ENCODE results near the gene SLC6A11. TPM values are rescaled to one million over a fixed set of nuclear protein-coding genes. Genes with fewer than 3 reads are reported as not detected.

The SLC6A11 gene
- total RNA-seq, 4 donors from 2014 or later = not detected

- in situ Hi-C loops (cut with MboI; ENCODE audit: low sequenced_read_pairs in 4 of 4) = no loop called here
- ATAC-seq = no peak
- DNase-seq = no peak
- peaks cover 0 to 4% (median 0%) of the 10 kb centered on the region in 3 donors for H3K27me3 ChIP-seq
- no peak overlapping the region for H3K27ac ChIP-seq
- TF ChIP-seq CTCF (IDR thresholded peaks at IDR 0.05 in 4 of 5, conservative IDR thresholded peaks at IDR 0.05 in 1 of 5) (no peak), POLR2A (IDR thresholded peaks at IDR 0.05) (no peak)
- H3K4me3 ChIP-seq = no peak overlapping the region
- intact Hi-C loops (cut with DNase I; ENCODE audit: low total_unique reads) = no loop called here
- H3K9me3 ChIP-seq = no peaks in the 10 kb centered on the region
- no peaks in the 10 kb centered on the region for H3K4me1 ChIP-seq
- H3K36me3 ChIP-seq = no peaks in the 10 kb centered on the region
These were observed 57.4 kb downstream of the SLC6A11 start for GRCh38 chr3:10873415-10873814.

- in situ Hi-C loops (cut with MboI; ENCODE audit: low sequenced_read_pairs in 4 of 4) (no loop called here), intact Hi-C loops (cut with DNase I; ENCODE audit: low total_unique reads) (no loop called here)
- no peaks in the 10 kb centered on the region for H3K4me1 ChIP-seq
- H3K27ac ChIP-seq = no peak overlapping the region
- no peak for ATAC-seq
- no peak for TF ChIP-seq POLR2A (IDR thresholded peaks at IDR 0.05)
- no peak for TF ChIP-seq CTCF (IDR thresholded peaks at IDR 0.05 in 4 of 5, conservative IDR thresholded peaks at IDR 0.05 in 1 of 5)
- peaks cover 0 to 7% (median 0%) of the 10 kb centered on the region in 3 donors for H3K27me3 ChIP-seq
- H3K4me3 ChIP-seq = no peak overlapping the region
- DNase-seq = no peak
- no peaks in the 10 kb centered on the region for H3K36me3 ChIP-seq
- H3K9me3 ChIP-seq = no peaks in the 10 kb centered on the region
These were observed 59.9 kb downstream of the SLC6A11 start for GRCh38 chr3:10875914-10876313.

GRCh38 chr3:10876661-10877060 lies 60.6 kb downstream of the SLC6A11 start:
- in situ Hi-C loops (cut with MboI; ENCODE audit: low sequenced_read_pairs in 4 of 4) (no loop called here), intact Hi-C loops (cut with DNase I; ENCODE audit: low total_unique reads) (no loop called here)
- no peak overlapping the region for H3K4me3 ChIP-seq
- no peak overlapping the region for H3K27ac ChIP-seq
- H3K4me1 ChIP-seq = no peaks in the 10 kb centered on the region
- peaks cover 0 to 10% (median 0%) of the 10 kb centered on the region in 3 donors for H3K27me3 ChIP-seq
- TF ChIP-seq CTCF (IDR thresholded peaks at IDR 0.05 in 4 of 5, conservative IDR thresholded peaks at IDR 0.05 in 1 of 5) (no peak), POLR2A (IDR thresholded peaks at IDR 0.05) (no peak)
- no peak for DNase-seq
- no peak for ATAC-seq
- H3K9me3 ChIP-seq = no peaks in the 10 kb centered on the region
- no peaks in the 10 kb centered on the region for H3K36me3 ChIP-seq

- Histone ChIP-seq H3K9me3 (no peaks in the 10 kb centered on the region), H3K27me3 (peaks cover 0 to 6% (median 0%) of the 10 kb centered on the region in 3 donors), H3K27ac (no peak overlapping the region), H3K4me3 (no peak overlapping the region), H3K4me1 (no peaks in the 10 kb centered on the region), H3K36me3 (no peaks in the 10 kb centered on the region)
- intact Hi-C loops (cut with DNase I; ENCODE audit: low total_unique reads) (no loop called here), in situ Hi-C loops (cut with MboI; ENCODE audit: low sequenced_read_pairs in 4 of 4) (no loop called here)
- no peak for DNase-seq
- TF ChIP-seq POLR2A (IDR thresholded peaks at IDR 0.05) = no peak
- no peak for ATAC-seq
These were observed 66.8 kb downstream of the SLC6A11 start for GRCh38 chr3:10882851-10883250.

DNA sequence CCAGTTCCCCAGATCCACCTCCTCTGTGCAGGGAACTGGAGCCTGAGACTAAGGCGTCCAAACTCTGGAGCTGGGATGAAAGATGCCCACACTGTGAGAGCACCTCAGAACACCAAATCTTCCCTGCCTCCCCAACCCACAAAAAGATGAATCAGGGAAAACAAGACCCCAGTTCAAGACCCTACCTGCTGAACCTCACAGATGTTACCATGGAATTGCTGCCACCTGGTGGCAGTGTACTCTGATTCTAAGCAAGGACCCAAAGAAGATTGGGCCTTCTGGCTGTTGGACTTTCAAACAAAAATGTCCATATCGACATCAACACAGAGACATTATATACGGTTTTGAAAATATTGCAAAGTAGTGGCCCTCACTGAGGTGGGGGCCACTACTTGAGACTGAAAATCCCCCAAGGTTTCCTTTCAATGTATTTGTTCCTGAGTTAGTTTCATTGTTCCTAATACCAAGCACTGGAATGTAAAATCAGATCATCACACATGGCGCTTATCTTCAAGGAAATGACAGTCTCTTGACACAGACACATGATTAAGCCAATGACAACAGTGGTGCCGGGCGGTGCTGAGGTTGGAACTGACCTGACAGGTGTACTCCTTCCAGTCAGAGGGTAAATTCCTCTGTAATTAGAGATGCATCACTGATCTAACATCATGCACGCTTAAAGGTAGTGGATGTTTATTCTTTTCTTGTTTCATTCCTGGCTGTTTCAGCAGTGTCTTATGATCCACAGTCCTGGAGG lies 67.6 kb downstream of the SLC6A11 start:
- TF ChIP-seq CTCF (IDR thresholded peaks at IDR 0.05 in 4 of 5, conservative IDR thresholded peaks at IDR 0.05 in 1 of 5) (no peak), POLR2A (IDR thresholded peaks at IDR 0.05) (no peak)
- intact Hi-C loops (cut with DNase I; ENCODE audit: low total_unique reads) = no loop called here
- in situ Hi-C loops (cut with MboI; ENCODE audit: low sequenced_read_pairs in 4 of 4) = no loop called here

More for the DNA sequence above, 67.6 kb downstream of the SLC6A11 start:
- no peak for ATAC-seq
- H3K4me3 ChIP-seq = no peak overlapping the region
- H3K27ac ChIP-seq = no peak overlapping the region
- no peaks in the 10 kb centered on the region for H3K36me3 ChIP-seq
- peaks cover 0 to 6% (median 0%) of the 10 kb centered on the region in 3 donors for H3K27me3 ChIP-seq
- H3K9me3 ChIP-seq = no peaks in the 10 kb centered on the region
- no peaks in the 10 kb centered on the region for H3K4me1 ChIP-seq
- no peak for DNase-seq

Measured in gastrocnemius medialis (tissue), 4 donors.